Occipital lobe (tissue), 1 donor: ENCODE measurements around the gene PIKFYVE. TPM values are rescaled to one million over a fixed set of nuclear protein-coding genes. Genes with fewer than 3 reads are reported as not detected.

Experiments
- total RNA-seq: library from RNA; depleted of rRNA; stranded (reverse); fragments of >200 nt; gene quantifications from one replicate; pipeline ENCODE4 v1.2.3, GENCODE V29; 2014

PIKFYVE gene
- total RNA-seq, 1 donor from 2014 or later: 57.1 TPM

Other genes starting within 250 kb of the PIKFYVE start
- gene PLEKHM3, start 240.7 kb upstream of the PIKFYVE start, total RNA-seq: 50.7 TPM
- gene CRYGD, start 141.7 kb upstream of the PIKFYVE start, total RNA-seq: 1.7 TPM
- gene CRYGC, start 136.4 kb upstream of the PIKFYVE start, total RNA-seq: not detected
- gene CRYGB, start 120.1 kb upstream of the PIKFYVE start, total RNA-seq: not detected
- gene CRYGA, start 102.7 kb upstream of the PIKFYVE start, total RNA-seq: not detected
- 28.7 TPM for gene C2orf80, start 76.2 kb upstream of the PIKFYVE start, total RNA-seq
- gene IDH1, start 11.2 kb upstream of the PIKFYVE start, total RNA-seq: 210 TPM
- 1.4 TPM for gene PTH2R, start 140.5 kb downstream of the PIKFYVE start, total RNA-seq